Measurements from ENCODE around the gene MED8. TPM values are rescaled to one million over a fixed set of nuclear protein-coding genes. Genes with fewer than 3 reads are reported as not detected.

MED8 gene
- total RNA-seq, 4 donors from 2014 or later = 26.3 to 51.4 (median 37.1) TPM

- DNase-seq (ENCODE audit: low spot score) (no peak), ATAC-seq (ENCODE audit: low FRiP score) (no peak)
- no peak for TF ChIP-seq CTCF (IDR thresholded peaks at IDR 0.05)
These were observed 38.3 kb upstream of the MED8 start for GRCh38 chr1:43427941-43428340.

GRCh38 chr1:43427524-43427923, 37.9 kb upstream of the MED8 start:
- no peak for DNase-seq (ENCODE audit: low spot score)
- TF ChIP-seq CTCF (IDR thresholded peaks at IDR 0.05) = no peak
- no peak for ATAC-seq (ENCODE audit: low FRiP score)

- ATAC-seq (ENCODE audit: low FRiP score) (no peak), DNase-seq (ENCODE audit: low spot score) (no peak)
- no peak for TF ChIP-seq CTCF (IDR thresholded peaks at IDR 0.05)
These were observed 36.6 kb upstream of the MED8 start for GRCh38 chr1:43426221-43426620.

DNA sequence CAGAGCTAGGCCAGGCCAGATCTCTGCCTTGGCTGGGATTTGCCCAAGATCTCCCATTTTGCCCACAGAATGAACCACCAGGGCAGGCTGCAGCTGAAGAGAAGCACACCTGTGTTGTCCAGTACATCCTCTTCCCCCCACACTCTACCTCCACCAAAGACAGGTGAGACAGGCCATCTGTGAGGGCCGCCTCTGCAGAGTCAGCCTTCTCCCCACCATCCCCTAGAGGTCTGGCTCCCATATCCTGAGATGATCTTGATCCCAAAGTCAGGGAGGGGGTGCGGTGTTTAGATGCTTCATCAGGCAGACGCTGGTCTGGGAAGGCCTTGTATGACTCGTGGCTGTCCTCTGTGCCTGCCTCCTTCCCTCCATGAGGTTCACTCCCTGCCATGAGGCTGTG, 35.4 kb upstream of the MED8 start:
- no peak for TF ChIP-seq CTCF (IDR thresholded peaks at IDR 0.05)
- ATAC-seq (ENCODE audit: low FRiP score) (no peak), DNase-seq (ENCODE audit: low spot score) (no peak)

GRCh38 chr1:43423672-43424550, 34.3 kb upstream of the MED8 start:
- ATAC-seq (ENCODE audit: low FRiP score) = peak; percentile 35
- TF ChIP-seq CTCF (IDR thresholded peaks at IDR 0.05) = no peak
- DNase-seq (ENCODE audit: low spot score) = no peak

- ATAC-seq (ENCODE audit: low FRiP score) (no peak), DNase-seq (ENCODE audit: low spot score) (no peak)
- TF ChIP-seq CTCF (IDR thresholded peaks at IDR 0.05) = no peak
These were observed 33.5 kb upstream of the MED8 start for GRCh38 chr1:43422995-43423671.
